IPS-20b (cell line): ENCODE data around the gene H6PD.

Experiments used
- H3K27ac ChIP-seq: one replicate; pipeline ENCODE4 v1.5.1; 2013; ENCODE audit warnings: low read length
- H3K27me3 ChIP-seq: 2 replicates; pipeline ENCODE4 v1.6.1; 2013; ENCODE audit warnings: mild to moderate bottlenecking, low read length, inconsistent platforms; ENCODE audit not compliant: insufficient read depth
- H3K36me3 ChIP-seq: 2 replicates; pipeline ENCODE4 v1.6.1; 2013; ENCODE audit warnings: low read depth, mild to moderate bottlenecking, inconsistent platforms, low read length, moderate library complexity; ENCODE audit not compliant: insufficient read depth
- H3K4me1 ChIP-seq: 2 replicates; pipeline ENCODE4 v1.6.1; 2013; ENCODE audit warnings: mild to moderate bottlenecking, control low read depth, inconsistent platforms, low read length, moderate library complexity; ENCODE audit not compliant: insufficient read depth
- H3K4me3 ChIP-seq: 2 replicates; pipeline ENCODE4 v1.5.1; 2013; ENCODE audit warnings: mild to moderate bottlenecking, low read length, inconsistent platforms
- H3K9ac ChIP-seq: 2 replicates; pipeline ENCODE4 v1.6.1; 2013; ENCODE audit warnings: low read depth, mild to moderate bottlenecking, inconsistent platforms, low read length, moderate library complexity
- H3K9me3 ChIP-seq: 2 replicates; pipeline ENCODE4 v1.6.1; 2013; ENCODE audit warnings: mild to moderate bottlenecking, low read depth, low read length, inconsistent platforms; ENCODE audit not compliant: insufficient read depth

Gene H6PD

GRCh38 chr1:9317591-9318417 lies 83.2 kb downstream of the H6PD start:
- H3K9me3 ChIP-seq, result no peaks in the 10 kb centered on the region
- no peak overlapping the region for H3K9ac ChIP-seq
- H3K4me1 ChIP-seq, result peaks cover 22% of the 10 kb centered on the region; the same call in 1 of the 2 replicates
- no peaks in the 10 kb centered on the region for H3K36me3 ChIP-seq
- H3K4me3 ChIP-seq, result no peak overlapping the region
- H3K27ac ChIP-seq, result no peak overlapping the region
- no peaks in the 10 kb centered on the region for H3K27me3 ChIP-seq

GRCh38 chr1:9319208-9319788 lies 84.7 kb downstream of the H6PD start:
- H3K27me3 ChIP-seq, result no peaks in the 10 kb centered on the region
- no peak overlapping the region for H3K9ac ChIP-seq
- no peaks in the 10 kb centered on the region for H3K36me3 ChIP-seq
- H3K9me3 ChIP-seq, result no peaks in the 10 kb centered on the region
- peaks cover 22% of the 10 kb centered on the region; the same call in 1 of the 2 replicates for H3K4me1 ChIP-seq
- H3K4me3 ChIP-seq, result no peak overlapping the region
- H3K27ac ChIP-seq, result no peak overlapping the region

GRCh38 chr1:9319789-9320519 lies 85.4 kb downstream of the H6PD start:
- Histone ChIP-seq H3K27ac (no peak overlapping the region), H3K4me1 (peaks cover 22% of the 10 kb centered on the region; the same call in 1 of the 2 replicates), H3K27me3 (no peaks in the 10 kb centered on the region), H3K9me3 (no peaks in the 10 kb centered on the region), H3K36me3 (no peaks in the 10 kb centered on the region), H3K4me3 (peak overlapping the region; percentile 34; the same call in 1 of the 2 replicates), H3K9ac (peak overlapping the region; percentile 53; the same call in 1 of the 2 replicates)
